ENCODE measurements around the gene ATF2.

ATF2 gene

GRCh38 chr2:175062787-175063585 is 105.0 kb downstream of the ATF2 start:
- ChIA-PET CTCF (interaction anchor here (0.6 kb wide), 1 partner anchor 50 kb away, joined by 3 read pairs; no protein-coding TSS in a partner anchor), POLR2A (ENCODE audit: low non-redundant PET) (no interaction called here)
- DNase-seq (ENCODE audit: low spot score), result no peak
- no peak overlapping the region for H3K27ac ChIP-seq
- no peak for TF ChIP-seq CTCF (conservative IDR thresholded peaks at IDR 0.05; ENCODE audit: low read depth)

GRCh38 chr2:175057078-175057685 is 110.8 kb downstream of the ATF2 start:
- ChIA-PET POLR2A (ENCODE audit: low non-redundant PET) (no interaction called here), CTCF (no interaction called here)
- TF ChIP-seq CTCF (conservative IDR thresholded peaks at IDR 0.05; ENCODE audit: low read depth), result no peak
- H3K27ac ChIP-seq, result no peak overlapping the region
- DNase-seq (ENCODE audit: low spot score), result no peak

GRCh38 chr2:175055993-175056392 is 112.0 kb downstream of the ATF2 start:
- POLR2A ChIA-PET (ENCODE audit: low non-redundant PET), result no interaction called here
- CTCF ChIA-PET, result no interaction called here

GRCh38 chr2:175054340-175054739 is 113.7 kb downstream of the ATF2 start:
- no peak for DNase-seq (ENCODE audit: low spot score)
- ChIA-PET CTCF (no interaction called here), POLR2A (ENCODE audit: low non-redundant PET) (no interaction called here)
- no peak overlapping the region for H3K27ac ChIP-seq
- TF ChIP-seq CTCF (conservative IDR thresholded peaks at IDR 0.05; ENCODE audit: low read depth), result no peak

More at GRCh38 chr2:175055993-175056392, 112.0 kb downstream of the ATF2 start:
- no peak for TF ChIP-seq CTCF (conservative IDR thresholded peaks at IDR 0.05; ENCODE audit: low read depth)
- no peak for DNase-seq (ENCODE audit: low spot score)
- no peak overlapping the region for H3K27ac ChIP-seq

- ChIA-PET CTCF (no interaction called here), POLR2A (ENCODE audit: low non-redundant PET) (no interaction called here)
- no peak for TF ChIP-seq CTCF (conservative IDR thresholded peaks at IDR 0.05; ENCODE audit: low read depth)
- DNase-seq (ENCODE audit: low spot score), result no peak
- no peak overlapping the region for H3K27ac ChIP-seq
Measured at GRCh38 chr2:175049661-175050060, 118.3 kb downstream of the ATF2 start.

- no peak overlapping the region for H3K27ac ChIP-seq
- ChIA-PET POLR2A (ENCODE audit: low non-redundant PET) (no interaction called here), CTCF (interaction anchor here (0.6 kb wide), 1 partner anchor 104 kb away, joined by 3 read pairs; no protein-coding TSS in a partner anchor)
- no peak for DNase-seq (ENCODE audit: low spot score)
- no peak for TF ChIP-seq CTCF (conservative IDR thresholded peaks at IDR 0.05; ENCODE audit: low read depth)
Measured at GRCh38 chr2:175048275-175048674, 119.7 kb downstream of the ATF2 start.

Measured in RWPE1 (cell line).